Measurements from ENCODE around the gene ABLIM1.

DNA sequence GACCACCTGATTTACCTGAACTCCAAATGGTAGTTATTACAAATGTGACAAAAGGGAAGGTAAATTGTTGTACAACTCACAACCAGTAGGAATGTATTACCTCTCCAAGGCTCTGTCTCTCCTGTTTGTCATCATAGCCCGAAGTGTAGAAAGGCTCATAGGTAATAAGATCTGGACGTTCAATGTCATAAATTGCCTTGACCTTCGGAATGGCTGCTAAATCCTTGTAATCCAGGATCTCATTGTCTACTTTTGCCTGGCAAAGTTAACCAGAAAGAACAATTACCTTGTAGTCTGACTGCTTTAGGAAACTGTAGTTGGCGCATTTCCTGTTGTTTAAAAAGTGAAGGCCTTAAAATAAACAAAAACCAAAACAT is 185.2 kb downstream of the ABLIM1 start:
- TF ChIP-seq, protein P1, sequence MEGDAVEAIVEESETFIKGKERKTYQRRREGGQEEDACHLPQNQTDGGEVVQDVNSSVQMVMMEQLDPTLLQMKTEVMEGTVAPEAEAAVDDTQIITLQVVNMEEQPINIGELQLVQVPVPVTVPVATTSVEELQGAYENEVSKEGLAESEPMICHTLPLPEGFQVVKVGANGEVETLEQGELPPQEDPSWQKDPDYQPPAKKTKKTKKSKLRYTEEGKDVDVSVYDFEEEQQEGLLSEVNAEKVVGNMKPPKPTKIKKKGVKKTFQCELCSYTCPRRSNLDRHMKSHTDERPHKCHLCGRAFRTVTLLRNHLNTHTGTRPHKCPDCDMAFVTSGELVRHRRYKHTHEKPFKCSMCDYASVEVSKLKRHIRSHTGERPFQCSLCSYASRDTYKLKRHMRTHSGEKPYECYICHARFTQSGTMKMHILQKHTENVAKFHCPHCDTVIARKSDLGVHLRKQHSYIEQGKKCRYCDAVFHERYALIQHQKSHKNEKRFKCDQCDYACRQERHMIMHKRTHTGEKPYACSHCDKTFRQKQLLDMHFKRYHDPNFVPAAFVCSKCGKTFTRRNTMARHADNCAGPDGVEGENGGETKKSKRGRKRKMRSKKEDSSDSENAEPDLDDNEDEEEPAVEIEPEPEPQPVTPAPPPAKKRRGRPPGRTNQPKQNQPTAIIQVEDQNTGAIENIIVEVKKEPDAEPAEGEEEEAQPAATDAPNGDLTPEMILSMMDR (IDR thresholded peaks at IDR 0.05): no peak
- no peak for TF ChIP-seq POLR2A (IDR thresholded peaks at IDR 0.05)
